ENCODE measurements around the gene PHLDB3. TPM values are rescaled to one million over a fixed set of nuclear protein-coding genes. Genes with fewer than 3 reads are reported as not detected.

The PHLDB3 gene
- polyA plus RNA-seq, 1 donor from 2014 or later = 5.6 TPM

DNA sequence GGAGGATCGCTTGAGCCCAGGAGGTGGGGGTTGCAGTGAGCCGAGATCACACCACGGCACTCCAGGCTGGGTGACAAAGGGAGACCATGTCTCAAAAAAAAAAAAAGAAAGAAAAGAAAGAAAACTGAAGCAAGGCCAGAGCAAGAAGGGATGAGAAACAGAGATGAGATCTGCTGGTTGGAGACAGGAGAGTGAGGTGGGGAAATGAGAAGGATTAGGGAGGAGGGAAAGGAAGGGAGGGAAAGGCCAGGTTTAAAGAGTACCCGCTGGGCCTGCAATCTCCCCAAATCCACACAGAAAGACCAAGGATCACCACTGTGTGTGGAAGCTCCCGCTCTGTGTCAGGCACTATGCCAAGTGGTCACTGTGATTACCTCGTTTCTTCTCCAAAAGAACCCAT, 22.8 kb downstream of the PHLDB3 start:
- Histone ChIP-seq H3K79me2 (replicated peaks; ENCODE audit: insufficient read depth, low read length) (no peaks in the 10 kb centered on the region), H3K9me2 (ENCODE audit: insufficient read depth, low read length) (no peaks in the 10 kb centered on the region), H3K27me3 (ENCODE audit: insufficient read depth, low read depth, low read length) (no peaks in the 10 kb centered on the region), H3K9ac (ENCODE audit: low read length) (no peak overlapping the region), H3K4me3 (ENCODE audit: low read length) (no peak overlapping the region), H3K9me3 (ENCODE audit: low read length) (no peaks in the 10 kb centered on the region), H2AFZ (ENCODE audit: low read depth, low read length) (no peak overlapping the region), H4K20me1 (ENCODE audit: insufficient read depth) (no peaks in the 10 kb centered on the region), H3K36me3 (ENCODE audit: insufficient read depth, low read length) (no peaks in the 10 kb centered on the region), H3F3A (ENCODE audit: insufficient read depth, low read length, poor library complexity, severe bottlenecking) (no peaks in the 10 kb centered on the region), H3K4me2 (ENCODE audit: low read length) (no peak overlapping the region), H3K27ac (ENCODE audit: low read length) (no peak overlapping the region)
- TF ChIP-seq RAD21 (conservative IDR thresholded peaks at IDR 0.05) = no peak
- no peak for TF ChIP-seq MXI1 (conservative IDR thresholded peaks at IDR 0.05; ENCODE audit: poor library complexity, severe bottlenecking)
- TF ChIP-seq TAF1 (IDR thresholded peaks at IDR 0.05; ENCODE audit: low read depth) = no peak
- no peak for TF ChIP-seq EZH2 (IDR thresholded peaks at IDR 0.05; ENCODE audit: borderline replicate concordance, insufficient read depth, low read length, poor library complexity, severe bottlenecking)
- TF ChIP-seq, protein P1, sequence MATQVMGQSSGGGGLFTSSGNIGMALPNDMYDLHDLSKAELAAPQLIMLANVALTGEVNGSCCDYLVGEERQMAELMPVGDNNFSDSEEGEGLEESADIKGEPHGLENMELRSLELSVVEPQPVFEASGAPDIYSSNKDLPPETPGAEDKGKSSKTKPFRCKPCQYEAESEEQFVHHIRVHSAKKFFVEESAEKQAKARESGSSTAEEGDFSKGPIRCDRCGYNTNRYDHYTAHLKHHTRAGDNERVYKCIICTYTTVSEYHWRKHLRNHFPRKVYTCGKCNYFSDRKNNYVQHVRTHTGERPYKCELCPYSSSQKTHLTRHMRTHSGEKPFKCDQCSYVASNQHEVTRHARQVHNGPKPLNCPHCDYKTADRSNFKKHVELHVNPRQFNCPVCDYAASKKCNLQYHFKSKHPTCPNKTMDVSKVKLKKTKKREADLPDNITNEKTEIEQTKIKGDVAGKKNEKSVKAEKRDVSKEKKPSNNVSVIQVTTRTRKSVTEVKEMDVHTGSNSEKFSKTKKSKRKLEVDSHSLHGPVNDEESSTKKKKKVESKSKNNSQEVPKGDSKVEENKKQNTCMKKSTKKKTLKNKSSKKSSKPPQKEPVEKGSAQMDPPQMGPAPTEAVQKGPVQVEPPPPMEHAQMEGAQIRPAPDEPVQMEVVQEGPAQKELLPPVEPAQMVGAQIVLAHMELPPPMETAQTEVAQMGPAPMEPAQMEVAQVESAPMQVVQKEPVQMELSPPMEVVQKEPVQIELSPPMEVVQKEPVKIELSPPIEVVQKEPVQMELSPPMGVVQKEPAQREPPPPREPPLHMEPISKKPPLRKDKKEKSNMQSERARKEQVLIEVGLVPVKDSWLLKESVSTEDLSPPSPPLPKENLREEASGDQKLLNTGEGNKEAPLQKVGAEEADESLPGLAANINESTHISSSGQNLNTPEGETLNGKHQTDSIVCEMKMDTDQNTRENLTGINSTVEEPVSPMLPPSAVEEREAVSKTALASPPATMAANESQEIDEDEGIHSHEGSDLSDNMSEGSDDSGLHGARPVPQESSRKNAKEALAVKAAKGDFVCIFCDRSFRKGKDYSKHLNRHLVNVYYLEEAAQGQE (IDR thresholded peaks at IDR 0.05; ENCODE audit: borderline replicate concordance) = no peak
- TF ChIP-seq SMC3 (conservative IDR thresholded peaks at IDR 0.05; ENCODE audit: poor library complexity) = no peak
- no peak for TF ChIP-seq EP300 (conservative IDR thresholded peaks at IDR 0.05; ENCODE audit: poor library complexity, severe bottlenecking)
- TF ChIP-seq, protein P2, sequence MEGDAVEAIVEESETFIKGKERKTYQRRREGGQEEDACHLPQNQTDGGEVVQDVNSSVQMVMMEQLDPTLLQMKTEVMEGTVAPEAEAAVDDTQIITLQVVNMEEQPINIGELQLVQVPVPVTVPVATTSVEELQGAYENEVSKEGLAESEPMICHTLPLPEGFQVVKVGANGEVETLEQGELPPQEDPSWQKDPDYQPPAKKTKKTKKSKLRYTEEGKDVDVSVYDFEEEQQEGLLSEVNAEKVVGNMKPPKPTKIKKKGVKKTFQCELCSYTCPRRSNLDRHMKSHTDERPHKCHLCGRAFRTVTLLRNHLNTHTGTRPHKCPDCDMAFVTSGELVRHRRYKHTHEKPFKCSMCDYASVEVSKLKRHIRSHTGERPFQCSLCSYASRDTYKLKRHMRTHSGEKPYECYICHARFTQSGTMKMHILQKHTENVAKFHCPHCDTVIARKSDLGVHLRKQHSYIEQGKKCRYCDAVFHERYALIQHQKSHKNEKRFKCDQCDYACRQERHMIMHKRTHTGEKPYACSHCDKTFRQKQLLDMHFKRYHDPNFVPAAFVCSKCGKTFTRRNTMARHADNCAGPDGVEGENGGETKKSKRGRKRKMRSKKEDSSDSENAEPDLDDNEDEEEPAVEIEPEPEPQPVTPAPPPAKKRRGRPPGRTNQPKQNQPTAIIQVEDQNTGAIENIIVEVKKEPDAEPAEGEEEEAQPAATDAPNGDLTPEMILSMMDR (IDR thresholded peaks at IDR 0.05; ENCODE audit: poor library complexity, severe bottlenecking) = no peak
- no peak for TF ChIP-seq POLR2AphosphoS5 (IDR thresholded peaks at IDR 0.05)

DNA sequence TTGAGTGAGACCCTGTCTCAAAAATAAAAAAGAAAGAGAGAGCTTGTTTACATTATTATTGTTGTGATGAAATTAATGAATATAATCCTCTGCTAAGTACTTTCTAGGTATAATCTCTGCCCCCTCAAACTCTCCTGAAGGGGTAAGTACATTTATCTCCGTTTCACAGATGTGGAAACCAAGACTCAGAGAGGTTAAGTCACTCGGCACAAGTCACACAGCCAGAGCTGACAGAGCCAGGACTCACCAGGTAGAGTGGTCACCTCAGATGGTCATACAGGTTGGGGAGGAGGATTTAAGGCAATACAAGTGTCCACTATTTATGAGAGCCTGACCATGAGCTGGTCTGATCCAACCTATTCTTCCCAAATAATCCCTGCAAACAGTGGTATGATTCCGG, 24.0 kb downstream of the PHLDB3 start:
- Histone ChIP-seq H3K36me3 (ENCODE audit: insufficient read depth, low read length) (no peaks in the 10 kb centered on the region), H3K9ac (ENCODE audit: low read length) (no peak overlapping the region), H3K79me2 (replicated peaks; ENCODE audit: insufficient read depth, low read length) (no peaks in the 10 kb centered on the region), H3F3A (ENCODE audit: insufficient read depth, low read length, poor library complexity, severe bottlenecking) (no peaks in the 10 kb centered on the region), H3K4me2 (ENCODE audit: low read length) (no peak overlapping the region), H3K9me3 (ENCODE audit: low read length) (no peaks in the 10 kb centered on the region), H3K9me2 (ENCODE audit: insufficient read depth, low read length) (no peaks in the 10 kb centered on the region), H3K27ac (ENCODE audit: low read length) (no peak overlapping the region), H2AFZ (ENCODE audit: low read depth, low read length) (no peak overlapping the region), H3K4me3 (ENCODE audit: low read length) (no peak overlapping the region), H4K20me1 (ENCODE audit: insufficient read depth) (no peaks in the 10 kb centered on the region), H3K27me3 (ENCODE audit: insufficient read depth, low read depth, low read length) (no peaks in the 10 kb centered on the region)
- no peak for TF ChIP-seq RAD21 (conservative IDR thresholded peaks at IDR 0.05)
- TF ChIP-seq SMC3 (conservative IDR thresholded peaks at IDR 0.05; ENCODE audit: poor library complexity) = no peak
- no peak for TF ChIP-seq POLR2AphosphoS5 (IDR thresholded peaks at IDR 0.05)
- no peak for TF ChIP-seq TAF1 (IDR thresholded peaks at IDR 0.05; ENCODE audit: low read depth)
- no peak for TF ChIP-seq EP300 (conservative IDR thresholded peaks at IDR 0.05; ENCODE audit: poor library complexity, severe bottlenecking)
- TF ChIP-seq, protein P2 (IDR thresholded peaks at IDR 0.05; ENCODE audit: poor library complexity, severe bottlenecking) = no peak
- no peak for TF ChIP-seq EZH2 (IDR thresholded peaks at IDR 0.05; ENCODE audit: borderline replicate concordance, insufficient read depth, low read length, poor library complexity, severe bottlenecking)
- TF ChIP-seq MXI1 (conservative IDR thresholded peaks at IDR 0.05; ENCODE audit: poor library complexity, severe bottlenecking) = no peak
- TF ChIP-seq, protein P1 (IDR thresholded peaks at IDR 0.05; ENCODE audit: borderline replicate concordance) = no peak

All from neural cell (in vitro differentiated cells).